NCI-H2227 (cell line): ENCODE measurements around the gene PPM1A.
"Not testable (repeated sequence)": the region's sequence is repeated elsewhere in the genome, so short reads cannot be mapped to it uniquely, and the experiment has no call there.

Source experiments
- DNase-seq: peaks from one replicate; lab custom pipeline; 2025; ENCODE audit not compliant: unreplicated experiment; lab: John Stamatoyannopoulos, UW

PPM1A gene

DNA sequence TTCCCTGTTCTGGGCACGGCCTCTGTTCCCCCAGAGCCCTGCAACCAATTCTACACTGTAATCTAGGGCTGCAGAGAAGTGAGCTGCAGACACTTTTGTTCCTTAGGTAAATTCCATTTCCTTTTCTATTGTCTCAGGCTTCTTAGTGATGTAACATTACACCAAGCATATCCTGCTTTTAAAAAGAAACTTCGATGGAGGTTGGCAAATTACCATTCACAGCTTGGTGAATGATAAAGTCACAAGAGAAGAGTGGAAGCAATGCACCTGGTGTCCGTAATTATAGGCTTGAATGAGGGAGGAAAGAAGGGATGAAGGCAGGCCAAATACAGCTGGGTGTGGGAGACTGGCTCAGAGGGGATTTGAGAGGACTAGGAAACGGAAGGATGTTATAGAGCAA lies 68.6 kb downstream of the PPM1A start:
- DNase-seq = peak; percentile 36

DNA sequence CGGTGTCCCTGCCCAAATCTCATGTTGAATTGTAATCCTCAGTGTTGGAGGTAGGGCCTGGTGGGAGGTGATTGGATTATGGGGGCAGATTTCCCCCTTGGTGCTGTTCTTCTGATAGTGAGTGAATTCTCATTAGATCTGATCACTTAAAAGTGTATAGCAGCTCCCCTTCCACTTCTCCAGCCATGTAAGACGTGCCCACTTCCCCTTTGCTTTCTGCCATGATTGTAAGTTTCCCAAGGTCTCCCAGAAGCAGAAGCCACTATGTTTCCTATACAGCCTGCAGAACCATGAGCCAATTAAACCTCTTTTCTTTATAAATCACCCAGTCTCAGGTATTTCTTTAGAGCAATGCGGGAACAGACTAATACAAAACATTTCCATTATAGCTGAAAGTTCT lies 71.8 kb downstream of the PPM1A start:
- not testable (repeated sequence) for DNase-seq

DNA sequence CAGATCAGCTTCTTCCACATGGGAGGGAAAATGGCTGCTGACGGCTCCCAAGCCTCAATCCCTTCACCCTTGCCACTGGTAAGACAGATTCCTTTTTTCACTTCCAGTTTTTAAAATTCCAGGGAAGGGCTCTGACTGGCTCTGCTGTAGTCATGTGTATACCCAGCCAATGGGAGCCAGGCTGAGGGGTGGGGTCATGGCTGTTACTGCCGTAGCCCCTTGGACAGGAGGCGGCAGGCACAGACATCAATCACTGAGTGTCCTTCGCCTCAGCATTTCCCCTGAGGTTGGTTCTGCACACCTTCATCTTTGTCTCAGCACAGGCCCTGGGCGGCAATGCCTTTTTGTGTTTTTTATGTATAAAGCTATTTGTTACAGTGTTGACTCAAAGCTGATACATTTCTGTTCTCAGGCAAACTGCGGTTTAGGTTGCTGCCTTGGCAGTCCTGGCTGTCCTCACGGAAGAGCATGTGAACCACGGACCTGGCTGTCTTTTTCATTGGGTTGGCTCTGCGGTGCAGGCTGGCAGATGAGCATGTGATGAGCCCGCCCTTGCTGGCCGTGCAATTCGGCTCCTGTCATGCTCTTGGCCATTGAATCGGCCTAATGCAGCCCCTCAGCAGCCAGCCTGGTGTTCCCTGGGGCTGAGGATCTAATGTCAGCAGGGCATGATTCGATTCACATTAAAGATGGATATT lies 74.3 kb downstream of the PPM1A start:
- DNase-seq = no peak

DNA sequence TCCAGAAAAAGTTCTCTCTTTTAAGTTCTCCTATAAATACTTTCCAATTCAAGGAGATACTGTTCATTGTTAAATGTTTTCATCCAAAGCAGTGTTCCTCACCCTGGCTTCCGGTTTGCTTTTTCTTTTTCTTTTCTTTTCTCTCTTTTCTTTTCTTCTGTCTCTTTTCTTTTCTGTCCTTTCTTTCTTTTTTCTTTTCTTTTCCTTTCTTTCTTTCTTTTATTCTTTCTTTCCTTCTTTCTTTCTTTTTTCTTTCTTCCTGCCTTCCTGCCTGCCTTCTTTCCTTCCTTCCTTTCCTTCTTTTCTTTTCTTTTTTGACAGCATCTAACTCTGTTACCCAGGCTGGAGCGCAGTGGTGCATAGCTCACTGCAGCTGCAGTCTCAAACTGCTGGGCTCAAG lies 75.8 kb downstream of the PPM1A start:
- DNase-seq = no peak

DNA sequence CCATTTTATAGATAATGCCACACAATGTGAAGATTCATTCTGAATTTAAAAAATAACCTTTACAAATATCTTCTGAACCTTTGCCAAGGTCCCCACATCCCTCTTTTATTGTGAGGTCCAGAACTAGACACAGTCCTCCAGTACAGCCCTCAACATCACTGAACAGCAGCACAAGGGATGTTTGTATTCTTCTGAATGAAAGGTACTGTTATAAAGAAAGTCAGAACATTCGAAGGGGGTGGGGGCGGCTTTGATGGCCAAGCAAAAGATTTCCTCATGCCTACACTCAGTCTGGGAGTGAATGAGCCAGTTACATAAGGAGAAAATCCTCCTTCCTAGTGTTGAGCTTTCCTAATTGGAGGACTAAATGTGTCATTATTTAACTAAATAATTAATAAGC lies 77.3 kb downstream of the PPM1A start:
- no peak for DNase-seq

DNA sequence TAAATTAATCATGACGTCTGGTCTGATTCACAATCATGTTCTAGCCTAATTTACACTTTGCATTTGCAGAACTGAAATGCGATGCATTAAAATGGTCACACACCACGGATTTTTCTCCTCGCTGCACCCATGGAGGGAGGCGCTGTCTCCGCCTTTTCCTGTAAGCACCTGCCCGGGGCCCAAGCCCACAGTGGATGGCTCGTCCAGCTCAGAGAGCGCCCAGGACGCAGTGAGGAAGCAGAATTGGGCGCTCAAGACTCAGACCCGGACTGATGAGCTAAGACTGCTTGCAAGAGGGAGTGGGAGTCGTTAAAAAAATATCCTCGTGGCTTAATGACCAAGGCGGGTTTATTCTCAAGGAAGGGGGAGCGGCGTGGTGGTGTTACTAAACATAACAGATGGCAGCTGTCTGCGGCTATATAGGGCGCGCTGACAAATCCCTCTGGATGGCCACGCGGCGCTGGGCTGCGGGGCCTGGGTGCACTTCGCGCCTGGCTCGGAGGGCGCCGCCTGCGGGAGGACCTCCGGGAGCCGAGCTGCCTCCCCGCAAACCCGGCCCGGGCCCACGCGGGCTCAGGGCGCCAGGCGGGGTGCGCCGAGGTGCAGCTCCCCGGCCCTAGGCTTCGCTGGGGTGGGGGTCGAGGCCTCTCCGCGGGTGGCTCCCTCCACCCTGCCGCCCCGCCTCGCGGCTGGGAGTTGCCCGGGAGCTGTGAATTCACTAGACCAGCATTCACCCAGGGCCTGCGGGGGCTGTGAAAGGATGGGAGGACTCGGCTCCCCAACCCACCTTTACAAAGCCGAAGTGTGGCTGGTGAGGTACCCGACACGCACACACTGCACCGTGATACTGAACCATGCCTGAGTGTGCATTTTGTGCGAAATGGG lies 78.7 kb downstream of the PPM1A start:
- peak; percentile 86 for DNase-seq

DNA sequence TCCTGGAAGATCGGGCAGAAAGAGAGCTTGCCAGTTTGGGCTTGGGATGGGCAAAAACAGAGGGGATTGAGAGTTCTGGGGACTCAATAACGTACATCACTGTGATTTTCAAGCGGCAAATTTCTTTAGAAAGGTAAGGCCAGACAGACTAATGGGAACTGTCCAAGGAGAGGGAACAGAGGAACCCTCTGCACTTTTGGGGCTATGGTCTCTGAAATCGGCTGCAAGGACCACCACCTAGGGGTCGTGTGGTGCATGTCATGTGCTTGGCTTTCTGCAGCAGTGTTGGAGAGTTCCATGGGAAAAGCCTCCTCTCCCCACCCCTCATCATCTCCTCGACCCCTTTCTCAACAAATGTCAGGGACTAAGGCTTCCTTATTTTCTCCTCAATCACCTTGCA lies 79.6 kb downstream of the PPM1A start:
- DNase-seq = peak; percentile 9

DNA sequence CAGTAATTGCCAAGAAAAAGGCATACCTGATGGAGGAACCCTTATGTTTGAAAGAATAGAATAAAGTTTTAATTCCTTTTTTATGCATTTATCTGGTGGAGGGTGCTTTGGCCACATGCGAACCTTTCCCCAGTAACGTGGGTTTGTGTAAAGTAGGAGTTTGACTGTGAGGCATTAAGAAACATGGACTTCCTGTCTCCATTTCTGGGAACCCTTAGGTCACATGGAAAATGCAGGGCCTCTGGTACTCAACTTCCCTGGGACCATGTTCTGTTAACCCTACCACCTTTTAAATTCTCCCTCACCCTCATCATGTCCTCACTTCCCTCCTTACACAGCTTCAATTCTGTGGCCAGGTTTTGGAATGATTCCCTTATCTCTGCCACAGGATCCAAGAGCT lies 80.3 kb downstream of the PPM1A start:
- DNase-seq = no peak

DNA sequence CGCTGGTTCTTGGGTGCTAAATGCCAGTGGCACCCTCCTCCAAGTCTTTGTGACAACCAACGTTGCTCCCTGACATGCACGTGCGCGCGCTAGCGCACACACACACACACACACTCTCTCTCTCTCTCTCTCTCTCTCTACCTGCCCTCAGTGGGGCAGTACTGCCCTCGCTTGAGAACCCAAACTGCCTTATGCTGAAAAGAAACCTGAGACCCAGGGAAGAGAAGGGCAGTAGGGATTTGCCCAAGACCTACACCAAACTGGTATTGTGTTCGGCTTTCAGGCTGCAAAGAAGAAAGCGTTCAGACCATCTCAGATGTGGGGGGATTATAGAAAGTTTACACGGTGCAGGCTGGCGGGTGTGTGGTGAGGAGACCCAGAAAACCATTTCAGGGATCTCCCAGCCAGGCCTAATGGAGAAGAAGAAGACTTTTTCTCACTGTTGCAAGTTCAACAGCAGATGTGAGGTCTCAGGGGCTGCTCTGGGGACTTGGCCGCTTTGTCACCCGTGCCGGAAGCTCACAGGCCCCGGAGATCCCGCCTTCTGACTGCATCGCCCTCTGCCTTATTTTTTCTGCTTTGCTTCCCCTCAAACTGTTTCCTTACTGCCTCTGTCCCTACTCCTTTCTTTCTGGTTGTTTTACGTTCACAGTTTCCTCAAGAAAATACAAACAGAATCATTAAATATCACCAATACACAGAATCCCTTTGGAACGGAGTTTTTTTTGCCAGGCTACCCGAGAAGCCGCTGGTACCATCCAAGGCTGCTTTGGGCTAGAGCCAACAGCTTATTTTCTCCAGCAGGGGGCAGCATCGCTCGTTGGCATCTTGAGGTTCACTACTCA lies 82.4 kb downstream of the PPM1A start:
- DNase-seq = peak; percentile 90

DNA sequence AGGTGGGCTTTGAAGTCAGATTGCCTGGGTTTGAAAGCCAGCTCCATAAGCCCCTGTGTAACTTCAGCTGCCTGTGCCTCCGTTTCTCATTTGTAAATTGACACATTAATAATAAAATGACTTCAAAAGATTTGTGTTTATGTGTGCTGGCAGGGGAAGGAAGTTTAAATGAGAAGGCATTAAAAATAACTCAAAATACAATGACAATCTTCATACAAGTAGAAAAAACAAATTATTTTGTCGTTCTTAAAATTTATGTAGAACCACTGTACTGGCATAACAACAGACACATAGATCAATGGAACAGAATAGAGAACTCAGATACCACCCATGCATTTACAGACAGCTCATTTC lies 83.0 kb downstream of the PPM1A start:
- no peak for DNase-seq

DNA sequence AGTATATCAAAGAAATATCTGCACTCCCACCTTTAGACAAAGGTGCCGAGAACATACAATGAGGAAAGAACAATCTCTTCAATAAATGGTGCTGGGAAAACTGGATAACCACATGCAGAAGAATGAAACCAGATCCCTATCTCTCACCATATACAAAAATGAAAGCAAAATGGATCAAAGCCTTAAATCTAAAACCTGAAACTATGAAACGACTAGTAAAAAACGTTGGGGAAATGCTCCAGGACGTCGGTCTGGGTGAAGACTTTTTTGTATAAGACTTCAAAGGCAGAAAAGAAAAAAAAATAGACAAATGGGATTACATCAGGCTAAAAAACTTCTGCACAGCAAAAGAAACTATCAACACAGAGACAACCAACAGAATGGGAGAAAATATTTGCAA lies 83.8 kb downstream of the PPM1A start:
- DNase-seq = no peak

DNA sequence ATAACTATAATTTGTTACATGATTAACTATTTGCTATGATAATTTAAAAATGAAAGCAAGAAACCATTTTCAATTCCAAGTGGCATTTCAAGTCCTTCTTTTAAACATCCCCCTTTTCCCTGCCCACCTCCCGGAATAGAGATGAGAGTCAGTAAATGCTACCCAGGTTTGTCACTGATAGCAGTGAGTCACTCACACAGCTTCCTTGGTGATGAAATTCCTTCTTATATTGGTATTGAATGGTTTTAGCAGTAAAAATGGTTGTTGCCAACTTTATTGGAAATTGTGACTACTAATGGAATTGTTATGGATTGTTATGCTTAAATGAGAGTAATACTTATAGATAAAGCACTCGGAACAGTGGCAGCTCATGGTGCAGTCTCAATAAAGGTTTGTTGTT lies 90.5 kb downstream of the PPM1A start:
- DNase-seq = no peak

DNA sequence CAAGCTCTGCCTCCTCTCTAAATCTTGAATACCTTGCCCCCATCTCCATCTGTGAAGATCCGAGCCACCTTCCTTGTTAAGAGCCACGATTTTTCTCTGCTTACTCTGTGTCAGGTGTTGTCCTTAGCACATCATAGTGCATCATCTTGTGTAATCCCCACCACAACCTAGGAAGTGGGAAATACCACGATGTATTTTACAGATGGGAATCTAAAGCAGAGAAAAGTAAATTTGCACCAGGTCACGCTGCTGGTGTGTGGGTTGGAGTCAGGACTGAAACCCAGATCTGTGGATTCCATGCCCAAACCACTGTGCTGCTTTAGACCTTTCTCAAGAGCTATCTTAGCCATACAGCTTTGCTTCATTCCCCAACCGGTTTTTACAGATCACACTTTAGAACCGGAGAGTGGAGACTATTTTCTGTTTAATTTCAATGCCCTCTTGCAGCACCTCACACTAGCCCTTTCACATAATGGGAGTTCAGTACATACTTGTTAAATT lies 94.6 kb downstream of the PPM1A start:
- no peak for DNase-seq

DNA sequence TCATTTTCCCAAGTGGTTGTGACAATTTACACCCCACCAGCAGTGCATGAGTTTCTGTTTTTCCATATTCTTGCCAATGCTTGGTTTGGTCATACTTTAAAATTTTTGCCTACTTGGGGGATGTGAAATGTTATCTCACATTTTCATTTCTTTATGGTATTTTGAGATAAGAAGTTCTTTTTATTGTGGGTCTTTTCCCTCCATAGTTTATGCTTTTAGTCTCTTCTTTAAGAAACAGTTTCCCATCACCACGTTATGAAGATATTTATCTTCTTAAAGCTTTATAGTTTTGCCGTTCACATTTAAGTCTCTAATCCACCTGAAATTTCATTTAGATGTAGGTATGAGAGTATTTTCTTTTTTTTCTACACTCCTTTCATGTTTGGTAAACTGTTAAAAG lies 95.7 kb downstream of the PPM1A start:
- DNase-seq = no peak

DNA sequence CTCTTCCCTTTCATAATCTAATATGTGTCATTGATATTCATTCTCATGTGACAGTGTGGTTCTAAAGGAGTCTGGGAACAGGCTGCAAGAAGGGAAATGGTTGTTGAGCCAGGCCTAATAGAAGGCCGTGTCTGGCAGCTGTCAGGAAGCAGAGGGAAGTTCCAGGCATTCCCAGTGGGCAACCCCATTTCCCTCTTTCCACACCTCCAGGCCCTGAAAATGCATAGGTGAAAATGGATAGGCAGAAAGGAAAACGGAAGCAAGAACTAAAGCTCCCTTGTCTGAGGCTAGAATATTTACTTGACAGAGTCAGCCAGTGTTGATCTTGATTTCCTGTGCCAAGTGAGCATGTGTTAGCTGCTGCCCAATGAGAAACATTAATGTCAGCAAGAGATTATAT lies 97.7 kb downstream of the PPM1A start:
- no peak for DNase-seq

DNA sequence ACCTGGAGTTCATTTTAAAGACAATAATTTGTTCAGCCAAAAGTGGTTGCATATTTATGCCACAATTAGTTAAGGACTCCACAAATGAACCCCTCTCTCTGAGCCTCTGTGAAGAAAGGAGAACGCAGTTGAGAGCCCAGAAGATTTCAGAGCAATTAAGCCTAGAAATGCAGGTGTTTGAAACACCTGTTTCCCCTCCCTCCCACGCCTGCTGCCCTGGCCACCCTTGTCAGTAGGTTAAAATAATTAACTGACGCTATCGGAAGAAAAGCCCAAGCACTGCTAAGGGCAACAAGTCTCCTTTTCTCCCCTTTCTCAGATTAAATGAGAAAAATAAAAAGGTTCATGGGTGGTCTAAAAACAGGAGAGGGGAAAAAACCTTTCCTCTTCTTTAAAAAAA lies 99.2 kb downstream of the PPM1A start:
- no peak for DNase-seq
